Endothelial cell of umbilical vein (primary cell): ENCODE data around the gene RNF144B.

Source experiments
- CTCF ChIP-seq, 2 donors: IDR thresholded peaks; 1 replicate in 1 of 2; 2 replicates in 1 of 2; pipeline ENCODE4 v1.5.1; 2011; ENCODE audit warnings: low read length in 2 of 2, mild to moderate bottlenecking in 2 of 2, moderate library complexity in 2 of 2, control low read depth in 1 of 2, inconsistent platforms in 1 of 2, low read depth in 1 of 2; ENCODE audit not compliant: insufficient read depth in 1 of 2; ENCODE audit errors: extremely low read depth in 1 of 2
- EZH2 ChIP-seq: IDR thresholded peaks from 2 replicates; pipeline ENCODE4 v1.6.1; 2012; ENCODE audit warnings: borderline replicate concordance, low read depth, mild to moderate bottlenecking, moderate library complexity, low read length, inconsistent platforms; ENCODE audit not compliant: severe bottlenecking
- FOS ChIP-seq: IDR thresholded peaks from 2 replicates; pipeline ENCODE4 v1.6.1; 2011; ENCODE audit warnings: mild to moderate bottlenecking, low read length, moderate library complexity, borderline replicate concordance; ENCODE audit not compliant: insufficient read depth
- GATA2 ChIP-seq: IDR thresholded peaks from 2 replicates; pipeline ENCODE4 v1.7.0; 2011; ENCODE audit warnings: low read depth, mild to moderate bottlenecking, moderate library complexity, mixed read lengths, low read length; ENCODE audit not compliant: insufficient read length, insufficient read depth
- JUN ChIP-seq: IDR thresholded peaks from 2 replicates; pipeline ENCODE4 v1.6.1; 2011; ENCODE audit warnings: borderline replicate concordance, low read depth; ENCODE audit not compliant: insufficient read length, insufficient read depth
- MYC ChIP-seq: IDR thresholded peaks from one replicate; pipeline ENCODE4 v1.6.1; 2011; ENCODE audit warnings: mild to moderate bottlenecking, low read depth, low read length
- POLR2A ChIP-seq: IDR thresholded peaks from 2 replicates; pipeline ENCODE4 v1.6.1; 2012; ENCODE audit warnings: low read depth, mild to moderate bottlenecking, control low read depth, low read length
- POLR2AphosphoS5 ChIP-seq: IDR thresholded peaks from 2 replicates; pipeline ENCODE4 v1.6.1; 2012; ENCODE audit warnings: low read depth, mild to moderate bottlenecking, control low read depth, low read length, moderate library complexity; ENCODE audit not compliant: insufficient read depth
- TF ChIP-seq, protein P1 (sequence below): IDR thresholded peaks from 2 replicates; pipeline ENCODE4 v1.6.1; 2011; ENCODE audit not compliant: insufficient read depth, insufficient read length

DNA sequence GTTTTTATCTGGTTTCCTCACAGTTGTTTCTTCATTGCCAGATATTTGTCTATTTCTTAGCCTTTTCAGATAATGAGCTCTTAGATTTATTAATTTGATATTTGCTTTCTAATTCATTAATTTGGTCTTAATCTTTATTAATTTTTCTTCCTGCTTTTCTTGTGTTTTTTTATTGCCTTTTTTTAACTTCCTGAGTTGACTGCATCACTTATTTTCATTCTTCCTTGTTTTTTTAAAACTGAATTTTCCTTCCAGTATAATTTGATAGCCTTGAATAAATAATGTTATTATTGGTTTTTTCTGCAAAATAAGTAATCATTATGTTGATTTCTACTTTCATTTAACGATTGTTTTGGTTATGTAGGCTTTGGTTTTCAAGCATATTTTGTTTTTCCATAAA is 91.5 kb downstream of the RNF144B start:
- no peak for TF ChIP-seq CTCF (IDR thresholded peaks at IDR 0.05; ENCODE audit: extremely low read depth in 1 of 2, insufficient read depth in 1 of 2, low read depth in 1 of 2, low read length in 2 of 2)
- TF ChIP-seq POLR2A = no peak
- no peak for TF ChIP-seq EZH2
- TF ChIP-seq, protein P1, sequence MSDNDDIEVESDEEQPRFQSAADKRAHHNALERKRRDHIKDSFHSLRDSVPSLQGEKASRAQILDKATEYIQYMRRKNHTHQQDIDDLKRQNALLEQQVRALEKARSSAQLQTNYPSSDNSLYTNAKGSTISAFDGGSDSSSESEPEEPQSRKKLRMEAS = no peak
- no peak for TF ChIP-seq FOS
- TF ChIP-seq GATA2 = no peak
- TF ChIP-seq POLR2AphosphoS5 = no peak
- no peak for TF ChIP-seq MYC
- no peak for TF ChIP-seq JUN
